NOMO-1 (cell line): ENCODE data around the gene SCNN1B.
"Not testable (repeated sequence)": the region's sequence is repeated elsewhere in the genome, so short reads cannot be mapped to it uniquely, and the experiment has no call there.

ENCODE experiments used
- DNase-seq, 2 experiments: peaks; one replicate each; lab custom pipeline; 2025; ENCODE audit not compliant: unreplicated experiment in 2 of 2; lab: John Stamatoyannopoulos, UW

SCNN1B gene, protein sequence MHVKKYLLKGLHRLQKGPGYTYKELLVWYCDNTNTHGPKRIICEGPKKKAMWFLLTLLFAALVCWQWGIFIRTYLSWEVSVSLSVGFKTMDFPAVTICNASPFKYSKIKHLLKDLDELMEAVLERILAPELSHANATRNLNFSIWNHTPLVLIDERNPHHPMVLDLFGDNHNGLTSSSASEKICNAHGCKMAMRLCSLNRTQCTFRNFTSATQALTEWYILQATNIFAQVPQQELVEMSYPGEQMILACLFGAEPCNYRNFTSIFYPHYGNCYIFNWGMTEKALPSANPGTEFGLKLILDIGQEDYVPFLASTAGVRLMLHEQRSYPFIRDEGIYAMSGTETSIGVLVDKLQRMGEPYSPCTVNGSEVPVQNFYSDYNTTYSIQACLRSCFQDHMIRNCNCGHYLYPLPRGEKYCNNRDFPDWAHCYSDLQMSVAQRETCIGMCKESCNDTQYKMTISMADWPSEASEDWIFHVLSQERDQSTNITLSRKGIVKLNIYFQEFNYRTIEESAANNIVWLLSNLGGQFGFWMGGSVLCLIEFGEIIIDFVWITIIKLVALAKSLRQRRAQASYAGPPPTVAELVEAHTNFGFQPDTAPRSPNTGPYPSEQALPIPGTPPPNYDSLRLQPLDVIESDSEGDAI

GRCh38 chr16:23302045-23302956 is at the start of gene SCNN1B:
TSS of gene SCNN1B (plus strand) at chr16:23302302. CDS start at chr16:23348600, 46,298 bp downstream.
- no peak for DNase-seq

DNA sequence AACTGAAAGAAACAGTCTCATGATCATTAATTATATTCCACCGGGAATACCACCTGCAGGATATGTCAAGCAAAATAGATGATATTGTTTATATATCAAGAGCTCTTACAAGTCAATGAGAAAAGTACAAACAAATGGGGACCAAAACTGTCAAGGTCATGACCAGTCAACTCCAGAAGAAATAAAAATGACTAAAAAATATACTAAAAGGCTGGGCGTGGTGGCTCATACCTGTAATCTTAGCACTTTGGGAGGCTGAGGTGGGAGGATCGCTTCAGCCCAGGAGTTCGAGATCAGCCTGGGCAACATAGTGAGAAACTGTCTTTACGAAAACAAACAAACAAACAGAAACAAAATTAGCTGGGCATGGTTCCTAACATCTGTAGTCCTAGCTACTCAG is 49.8 kb upstream of the SCNN1B start:
- peak in 1 of 2 experiments; percentile 8 for DNase-seq

DNA sequence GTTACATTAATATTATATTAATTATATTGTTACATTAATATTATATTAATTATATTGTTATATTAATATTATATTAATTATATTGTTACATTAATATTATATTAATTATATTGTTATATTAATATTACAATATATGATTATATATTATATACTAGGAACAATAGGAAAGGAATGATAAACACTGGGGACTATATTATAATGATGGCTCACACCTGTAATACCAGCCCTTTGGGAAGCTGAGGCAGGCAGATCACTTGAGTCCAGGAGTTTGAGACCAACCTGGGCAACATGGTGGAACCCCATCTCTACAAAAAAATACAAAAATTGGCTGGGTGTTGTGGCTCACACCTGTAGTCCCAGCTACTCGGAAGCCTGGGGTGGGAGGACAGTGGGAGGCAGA is 48.5 kb upstream of the SCNN1B start:
- DNase-seq, result not testable (repeated sequence)

DNA sequence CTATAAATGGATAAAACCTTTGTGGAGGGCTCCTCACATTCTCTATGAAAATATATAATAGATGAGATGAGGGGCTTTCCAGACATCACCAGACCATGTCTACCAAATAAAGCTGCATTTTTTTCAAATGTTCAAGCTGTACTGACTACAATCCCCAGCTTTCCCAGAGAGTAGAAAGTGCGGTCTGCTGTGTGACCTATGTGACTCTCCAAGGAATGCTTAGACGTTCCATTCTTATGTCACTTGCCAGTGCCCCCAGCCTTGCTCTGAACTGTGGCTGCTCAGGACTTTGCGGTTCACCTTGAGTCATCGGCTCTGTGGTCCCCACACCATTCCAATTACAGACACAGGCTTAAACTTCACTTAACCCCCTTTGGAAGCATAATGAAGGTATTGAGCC is 47.8 kb upstream of the SCNN1B start:
- peak in 1 of 2 experiments; percentile 25 for DNase-seq

GRCh38 chr16:23255000-23255399 is 47.1 kb upstream of the SCNN1B start:
- DNase-seq, result no peak

DNA sequence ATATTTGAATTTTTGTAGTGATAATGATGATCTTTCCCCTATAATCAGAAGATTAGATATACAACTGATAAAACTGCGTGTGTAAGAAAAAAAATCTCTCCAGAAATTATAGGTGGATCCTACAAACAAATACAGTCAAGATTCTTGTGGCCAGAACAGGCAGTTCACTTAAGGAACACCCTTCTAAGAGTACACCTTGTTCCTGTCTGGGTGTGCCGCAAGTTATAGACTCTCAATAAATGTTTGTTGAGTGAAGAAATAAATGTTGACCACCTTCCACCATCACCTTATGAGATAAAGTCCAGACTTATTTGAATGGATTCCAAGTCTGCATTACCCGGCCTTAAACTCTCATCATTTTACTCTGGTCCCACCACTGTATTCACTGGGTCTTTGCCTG is 45.7 kb upstream of the SCNN1B start:
- no peak for DNase-seq

- DNase-seq, result no peak
These were observed 44.4 kb upstream of the SCNN1B start for GRCh38 chr16:23257682-23258081.

GRCh38 chr16:23258919-23259237 is 43.2 kb upstream of the SCNN1B start:
- no peak for DNase-seq

DNA sequence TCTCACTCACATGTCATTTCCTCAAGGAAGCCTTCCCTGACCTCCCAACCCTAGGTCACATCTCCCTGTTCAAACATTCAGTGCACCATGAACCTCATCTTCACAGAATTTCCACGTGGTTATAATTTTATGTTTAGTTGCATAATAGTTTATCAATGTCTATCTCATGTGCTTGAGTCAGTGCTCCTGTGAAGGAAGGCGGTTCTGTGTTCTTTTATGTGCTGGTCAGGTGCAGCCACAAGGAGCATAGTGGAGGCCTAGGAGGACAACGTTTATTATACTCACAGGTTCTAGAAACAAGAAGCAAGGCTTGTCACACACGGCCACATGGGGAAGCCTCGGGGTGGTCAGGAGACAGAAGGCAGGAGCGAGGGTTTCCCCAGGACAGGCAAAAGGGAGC is 34.5 kb upstream of the SCNN1B start:
- DNase-seq, result no peak

- DNase-seq, result no peak
These were observed 33.5 kb upstream of the SCNN1B start for GRCh38 chr16:23268561-23268960.

DNA sequence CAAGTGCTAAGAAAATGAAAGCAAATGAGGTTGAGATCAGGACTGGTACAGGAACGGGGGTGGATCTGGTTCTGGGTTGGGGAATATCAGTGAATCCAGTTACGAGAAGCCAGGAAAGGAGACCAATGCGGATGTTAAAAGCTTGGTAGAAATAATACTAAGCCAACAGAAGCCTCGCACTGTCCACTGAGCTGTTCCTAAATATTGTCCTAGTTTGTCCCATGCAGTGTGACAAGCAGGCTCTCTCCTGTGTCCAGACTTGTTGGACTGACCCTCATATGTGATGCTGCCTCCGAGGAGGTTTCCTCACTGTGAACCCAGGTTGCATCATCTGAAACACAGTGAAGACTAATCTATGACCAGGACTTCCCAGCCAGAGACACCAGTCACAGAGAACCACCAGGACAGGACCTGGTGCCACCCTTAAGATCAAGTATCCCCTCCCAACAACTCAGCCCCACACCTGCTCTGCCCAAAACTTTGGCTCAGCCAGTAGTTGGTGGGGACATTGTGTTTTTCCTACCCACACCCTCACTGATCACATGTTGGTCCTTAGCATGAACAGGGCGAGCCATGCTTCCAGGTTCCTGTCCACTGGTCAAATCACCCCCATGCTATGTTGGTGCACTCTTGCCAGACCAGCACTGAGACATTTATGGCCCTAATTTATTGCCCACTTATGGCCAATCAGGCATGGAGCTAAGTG is 32.7 kb upstream of the SCNN1B start:
- DNase-seq, result no peak

DNA sequence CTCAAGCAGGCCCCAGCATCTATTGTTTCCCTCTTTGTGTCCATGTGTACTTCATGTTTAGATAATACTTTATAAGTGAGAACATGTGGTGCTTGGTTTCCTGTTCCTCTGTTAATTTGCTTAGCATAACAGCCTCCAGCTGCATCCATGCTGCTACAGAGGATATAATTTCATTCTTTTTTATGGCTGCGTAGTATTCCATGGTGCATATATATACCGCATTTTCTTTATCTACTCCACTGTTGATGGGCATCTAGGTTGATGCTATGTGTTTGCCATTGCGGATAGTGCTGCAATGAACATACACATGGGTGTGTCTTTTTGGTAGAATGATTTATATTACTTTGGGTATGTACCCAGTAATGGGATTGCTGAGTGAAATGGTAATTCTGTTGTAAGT is 31.4 kb upstream of the SCNN1B start:
- no peak for DNase-seq

DNA sequence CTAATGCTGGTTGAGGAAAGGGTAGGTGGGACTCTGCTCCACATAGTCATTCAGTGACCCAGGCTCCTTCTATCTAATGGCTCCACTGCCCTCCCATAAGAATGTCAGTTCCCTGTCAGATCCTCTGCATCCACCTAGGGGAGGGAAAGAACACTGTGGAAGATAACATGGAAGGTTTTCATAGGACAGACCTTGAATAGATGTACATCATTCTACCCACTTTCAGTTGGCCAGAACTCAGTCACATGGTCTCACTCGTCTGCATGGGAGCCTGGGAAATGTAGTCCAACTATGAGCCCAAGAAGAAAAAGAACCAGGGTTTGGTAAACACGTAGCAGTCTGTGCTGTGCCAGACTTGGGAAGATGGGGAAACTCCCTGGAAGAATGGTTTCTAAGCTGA is 27.1 kb upstream of the SCNN1B start:
- DNase-seq, result no peak

GRCh38 chr16:23276821-23277220 is 25.3 kb upstream of the SCNN1B start:
- DNase-seq, result no peak

DNA sequence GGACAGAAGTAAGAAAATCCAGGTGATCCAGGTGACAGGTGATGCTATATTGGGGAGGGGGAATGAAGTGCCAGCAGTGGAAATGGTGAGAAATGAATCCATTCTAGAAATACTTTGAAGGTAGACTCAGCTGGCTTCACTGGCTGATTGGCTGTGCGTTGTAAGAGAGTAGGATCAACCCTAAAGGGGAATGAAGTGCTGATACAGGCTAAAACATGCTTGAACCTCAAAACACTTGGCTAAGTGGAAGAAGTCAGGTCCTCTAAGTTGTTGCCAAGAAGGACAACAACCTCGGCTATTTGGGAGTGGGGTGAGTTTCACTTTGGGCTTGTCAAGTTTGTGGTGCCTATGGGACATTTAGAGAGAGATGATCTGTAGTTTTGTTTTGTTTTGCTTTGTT is 24.1 kb upstream of the SCNN1B start:
- DNase-seq, result no peak

- no peak for DNase-seq
These were observed 22.4 kb upstream of the SCNN1B start for GRCh38 chr16:23279721-23280153.

GRCh38 chr16:23280483-23280967 is 21.6 kb upstream of the SCNN1B start:
- no peak for DNase-seq

- no peak for DNase-seq
These were observed 19.5 kb upstream of the SCNN1B start for GRCh38 chr16:23282568-23282967.

DNA sequence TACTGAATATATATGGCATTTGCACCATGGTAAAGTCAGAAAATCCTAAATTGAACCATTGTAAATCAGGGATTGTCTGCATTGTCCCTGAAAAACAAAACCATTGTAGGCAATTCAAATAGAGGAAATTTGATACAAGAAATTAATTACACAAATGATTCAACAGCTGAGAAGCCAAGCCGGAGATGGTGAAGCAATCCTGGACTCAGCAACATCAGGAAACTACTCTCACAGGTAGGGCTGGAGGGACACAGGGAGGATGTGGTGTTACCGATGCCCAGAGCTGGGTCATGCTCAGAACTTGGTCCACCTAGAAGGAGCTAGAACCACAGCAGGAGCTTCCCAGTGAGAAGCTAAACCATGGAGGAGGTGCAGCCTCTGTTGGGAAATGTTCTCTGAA is 18.5 kb upstream of the SCNN1B start:
- DNase-seq, result no peak

DNA sequence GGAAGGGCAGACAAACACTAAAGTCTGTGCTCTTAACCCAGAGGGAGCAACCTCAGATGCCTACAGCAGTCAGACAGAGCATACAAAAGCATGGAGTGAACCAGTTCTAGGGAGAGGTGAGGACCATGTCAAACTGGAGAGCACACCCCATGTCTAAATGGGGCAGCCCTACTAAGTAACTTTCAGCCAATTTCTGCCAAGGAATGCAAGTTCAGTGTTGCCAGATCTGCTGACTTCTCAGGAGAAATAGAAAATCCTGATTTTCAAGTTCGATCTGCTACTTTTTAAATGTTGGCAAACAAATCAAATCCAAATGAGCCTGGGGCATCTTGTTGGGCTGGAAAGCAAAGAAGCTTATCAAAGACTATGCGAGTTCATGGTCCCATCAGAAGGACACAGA is 17.5 kb upstream of the SCNN1B start:
- DNase-seq, result no peak

- DNase-seq, result no peak
These were observed 16.0 kb upstream of the SCNN1B start for GRCh38 chr16:23286131-23286532.
